OCI-LY7 (cell line): ENCODE results near the gene RBM47.

Experiments used
- EZH2phosphoT487 ChIP-seq: fragments of 200-600 bp; sonication (generic); IDR thresholded peaks from 2 replicates; pipeline ENCODE4 v1.6.1; 2018; ENCODE audit warnings: low read depth, borderline replicate concordance, mild to moderate bottlenecking, mixed run types, antibody characterized with exemption, low read length, moderate library complexity, mixed read lengths
- TF ChIP-seq, protein P1 (sequence below): fragments of 200-600 bp; sonication (generic); conservative IDR thresholded peaks from 2 replicates; pipeline ENCODE4 v1.5.1; 2014; ENCODE audit warnings: mild to moderate bottlenecking, antibody characterized with exemption, low read length, moderate library complexity, mixed read lengths

DNA sequence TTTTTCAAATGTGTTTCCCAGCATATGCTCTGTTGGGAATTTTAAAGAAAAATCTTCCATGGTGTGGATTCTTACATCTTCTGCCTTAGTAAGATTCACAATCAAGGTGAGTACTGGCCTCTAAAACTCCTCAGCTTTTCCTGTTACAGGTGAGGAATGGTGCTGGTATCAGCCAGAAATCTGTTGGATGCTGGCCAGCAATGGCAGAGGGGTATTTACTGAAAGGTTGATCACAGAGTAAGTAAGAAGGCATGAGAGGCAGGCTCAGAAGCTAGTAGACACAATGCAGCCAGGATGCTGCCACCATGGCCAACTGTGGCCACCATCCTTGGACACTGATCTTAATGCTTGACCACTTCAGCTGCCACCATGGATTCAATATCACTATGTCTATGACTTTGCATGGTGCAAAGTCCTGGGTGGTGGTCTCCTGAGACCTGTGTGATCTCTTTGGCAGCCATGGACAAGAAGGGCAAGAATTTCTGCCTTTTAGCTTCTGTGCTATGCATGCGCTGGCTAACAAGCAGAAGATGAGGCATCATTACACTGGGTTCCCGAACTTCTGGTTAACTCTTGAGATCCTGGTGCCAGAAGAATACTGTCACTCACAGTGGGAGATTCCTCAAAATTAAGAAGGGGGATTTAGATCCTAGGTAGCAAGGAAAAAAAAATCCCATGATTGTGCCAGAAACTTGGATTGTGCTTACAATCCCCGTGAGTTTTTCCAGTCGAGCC, 234.3 kb downstream of the RBM47 start:
- TF ChIP-seq, protein P1, sequence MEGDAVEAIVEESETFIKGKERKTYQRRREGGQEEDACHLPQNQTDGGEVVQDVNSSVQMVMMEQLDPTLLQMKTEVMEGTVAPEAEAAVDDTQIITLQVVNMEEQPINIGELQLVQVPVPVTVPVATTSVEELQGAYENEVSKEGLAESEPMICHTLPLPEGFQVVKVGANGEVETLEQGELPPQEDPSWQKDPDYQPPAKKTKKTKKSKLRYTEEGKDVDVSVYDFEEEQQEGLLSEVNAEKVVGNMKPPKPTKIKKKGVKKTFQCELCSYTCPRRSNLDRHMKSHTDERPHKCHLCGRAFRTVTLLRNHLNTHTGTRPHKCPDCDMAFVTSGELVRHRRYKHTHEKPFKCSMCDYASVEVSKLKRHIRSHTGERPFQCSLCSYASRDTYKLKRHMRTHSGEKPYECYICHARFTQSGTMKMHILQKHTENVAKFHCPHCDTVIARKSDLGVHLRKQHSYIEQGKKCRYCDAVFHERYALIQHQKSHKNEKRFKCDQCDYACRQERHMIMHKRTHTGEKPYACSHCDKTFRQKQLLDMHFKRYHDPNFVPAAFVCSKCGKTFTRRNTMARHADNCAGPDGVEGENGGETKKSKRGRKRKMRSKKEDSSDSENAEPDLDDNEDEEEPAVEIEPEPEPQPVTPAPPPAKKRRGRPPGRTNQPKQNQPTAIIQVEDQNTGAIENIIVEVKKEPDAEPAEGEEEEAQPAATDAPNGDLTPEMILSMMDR = no peak
- TF ChIP-seq EZH2phosphoT487 = no peak
